ENCODE data around the gene HNRNPA3.
A peak's percentile ranks its signal among the peaks of the same experiment; 100 is the strongest.
"Not testable (repeated sequence)": the region's sequence is repeated elsewhere in the genome, so short reads cannot be mapped to it uniquely, and the experiment has no call there.

The HNRNPA3 gene

GRCh38 chr2:177264209-177264692, 51.7 kb downstream of the HNRNPA3 start:
- no peaks in the 10 kb centered on the region for H3K4me1 ChIP-seq (ENCODE audit: insufficient read depth, insufficient read length)
- 0 out of 2 replicates have a peak, but pooled peaks cover under 1% of the 10 kb centered on the region for H3K9me3 ChIP-seq (ENCODE audit: insufficient read depth, low read length)
- TF ChIP-seq SUZ12 (IDR thresholded peaks at IDR 0.05; ENCODE audit: extremely low read depth, insufficient read depth, insufficient read length) (no peak), ZNF274 (IDR thresholded peaks at IDR 0.05; ENCODE audit: low read depth, low read length) (no peak), YY1 (IDR thresholded peaks at IDR 0.05; ENCODE audit: insufficient read depth, insufficient read length) (no peak)
- DNase-seq (ENCODE audit: low read depth, low spot score) = no peak
- H3K9ac ChIP-seq (ENCODE audit: insufficient read length, low read depth) = peak overlapping the region; percentile 95
- peak overlapping the region; percentile 81 for H3K4me3 ChIP-seq (ENCODE audit: insufficient read length, low read depth)
- H3K27me3 ChIP-seq (ENCODE audit: insufficient read depth, insufficient read length) = no peaks in the 10 kb centered on the region
- H3K36me3 ChIP-seq (ENCODE audit: insufficient read depth, insufficient read length, low read length) = peaks cover 12% of the 10 kb centered on the region

- H3K27me3 ChIP-seq (ENCODE audit: insufficient read depth, insufficient read length) = no peaks in the 10 kb centered on the region
- H3K9me3 ChIP-seq (ENCODE audit: insufficient read depth, low read length) = no peaks in the 10 kb centered on the region
- peak within 1 kb of the TSS; percentile 95 for H3K9ac ChIP-seq (ENCODE audit: insufficient read length, low read depth)
- TF ChIP-seq SUZ12 (IDR thresholded peaks at IDR 0.05; ENCODE audit: extremely low read depth, insufficient read depth, insufficient read length) = no peak
- no peak for TF ChIP-seq ZNF274 (IDR thresholded peaks at IDR 0.05; ENCODE audit: low read depth, low read length)
- TF ChIP-seq YY1 (IDR thresholded peaks at IDR 0.05; ENCODE audit: insufficient read depth, insufficient read length) = no peak
- DNase-seq (ENCODE audit: low read depth, low spot score) = peak; percentile 40
- H3K4me3 ChIP-seq (ENCODE audit: insufficient read length, low read depth) = peak within 1 kb of the TSS; percentile 81
- H3K36me3 ChIP-seq (ENCODE audit: insufficient read depth, insufficient read length, low read length) = peaks cover 12% of the 10 kb centered on the region
- no peaks in the 10 kb centered on the region for H3K4me1 ChIP-seq (ENCODE audit: insufficient read depth, insufficient read length)
These were observed 52.3 kb downstream of the HNRNPA3 start, which contains the start of gene NFE2L2 for GRCh38 chr2:177264693-177265587. TSS of gene NFE2L2 (minus strand) at chr2:177264727. CDS start at chr2:177264576, 151 bp downstream.

GRCh38 chr2:177265824-177266817, 53.5 kb downstream of the HNRNPA3 start:
- no peak for DNase-seq (ENCODE audit: low read depth, low spot score)
- Histone ChIP-seq H3K9me3 (ENCODE audit: insufficient read depth, low read length) (no peaks in the 10 kb centered on the region), H3K9ac (ENCODE audit: insufficient read length, low read depth) (peak overlapping the region; percentile 93), H3K36me3 (ENCODE audit: insufficient read depth, insufficient read length, low read length) (peaks cover 6% of the 10 kb centered on the region), H3K4me3 (ENCODE audit: insufficient read length, low read depth) (no peak overlapping the region), H3K27me3 (ENCODE audit: insufficient read depth, insufficient read length) (no peaks in the 10 kb centered on the region), H3K4me1 (ENCODE audit: insufficient read depth, insufficient read length) (no peaks in the 10 kb centered on the region)
- TF ChIP-seq ZNF274 (IDR thresholded peaks at IDR 0.05; ENCODE audit: low read depth, low read length) (no peak), SUZ12 (IDR thresholded peaks at IDR 0.05; ENCODE audit: extremely low read depth, insufficient read depth, insufficient read length) (no peak), YY1 (IDR thresholded peaks at IDR 0.05; ENCODE audit: insufficient read depth, insufficient read length) (no peak)

GRCh38 chr2:177266955-177267354, 54.4 kb downstream of the HNRNPA3 start:
- not testable (repeated sequence) for H3K9ac ChIP-seq (ENCODE audit: insufficient read length, low read depth); H3K4me1 ChIP-seq (ENCODE audit: insufficient read depth, insufficient read length); H3K36me3 ChIP-seq (ENCODE audit: insufficient read depth, insufficient read length, low read length); DNase-seq (ENCODE audit: low read depth, low spot score); H3K9me3 ChIP-seq (ENCODE audit: insufficient read depth, low read length); H3K27me3 ChIP-seq (ENCODE audit: insufficient read depth, insufficient read length); H3K4me3 ChIP-seq (ENCODE audit: insufficient read length, low read depth)

- Histone ChIP-seq H3K27me3 (ENCODE audit: insufficient read depth, insufficient read length) (no peaks in the 10 kb centered on the region), H3K4me3 (ENCODE audit: insufficient read length, low read depth) (no peak overlapping the region), H3K9me3 (ENCODE audit: insufficient read depth, low read length) (no peaks in the 10 kb centered on the region), H3K4me1 (ENCODE audit: insufficient read depth, insufficient read length) (no peaks in the 10 kb centered on the region), H3K36me3 (ENCODE audit: insufficient read depth, insufficient read length, low read length) (no peaks in the 10 kb centered on the region), H3K9ac (ENCODE audit: insufficient read length, low read depth) (no peak overlapping the region)
- TF ChIP-seq ZNF274 (IDR thresholded peaks at IDR 0.05; ENCODE audit: low read depth, low read length) = no peak
- TF ChIP-seq SUZ12 (IDR thresholded peaks at IDR 0.05; ENCODE audit: extremely low read depth, insufficient read depth, insufficient read length) = no peak
- TF ChIP-seq YY1 (IDR thresholded peaks at IDR 0.05; ENCODE audit: insufficient read depth, insufficient read length) = no peak
- DNase-seq (ENCODE audit: low read depth, low spot score) = no peak
These were observed 55.7 kb downstream of the HNRNPA3 start for GRCh38 chr2:177268187-177268871.

- no peak for DNase-seq (ENCODE audit: low read depth, low spot score)
- H3K9ac ChIP-seq (ENCODE audit: insufficient read length, low read depth) = no peak overlapping the region
- H3K36me3 ChIP-seq (ENCODE audit: insufficient read depth, insufficient read length, low read length) = no peaks in the 10 kb centered on the region
- no peak overlapping the region for H3K4me3 ChIP-seq (ENCODE audit: insufficient read length, low read depth)
- H3K27me3 ChIP-seq (ENCODE audit: insufficient read depth, insufficient read length) = no peaks in the 10 kb centered on the region
- H3K9me3 ChIP-seq (ENCODE audit: insufficient read depth, low read length) = no peaks in the 10 kb centered on the region
- no peaks in the 10 kb centered on the region for H3K4me1 ChIP-seq (ENCODE audit: insufficient read depth, insufficient read length)
- TF ChIP-seq SUZ12 (IDR thresholded peaks at IDR 0.05; ENCODE audit: extremely low read depth, insufficient read depth, insufficient read length) (no peak), ZNF274 (IDR thresholded peaks at IDR 0.05; ENCODE audit: low read depth, low read length) (no peak), YY1 (IDR thresholded peaks at IDR 0.05; ENCODE audit: insufficient read depth, insufficient read length) (no peak)
These were observed 56.3 kb downstream of the HNRNPA3 start for GRCh38 chr2:177268901-177269300.
